ENCODE results near the gene DIPK1A.

GRCh38 chr1:92859400-92860039, 101.7 kb downstream of the DIPK1A start:
- TF ChIP-seq CTCF (IDR thresholded peaks at IDR 0.05; ENCODE audit: borderline replicate concordance, extremely low read depth, low read length, poor library complexity, severe bottlenecking) (no peak), EZH2 (IDR thresholded peaks at IDR 0.05; ENCODE audit: borderline replicate concordance, low read depth, low read length, severe bottlenecking) (no peak)

All from DND-41 (cell line).